Transverse colon (tissue), 4 donors: ENCODE results near the gene ADAM22. TPM values are rescaled to one million over a fixed set of nuclear protein-coding genes. Genes with fewer than 3 reads are reported as not detected.

Experiments
- DNase-seq: peaks from one replicate; pipeline ENCODE4 v3.0.0-alpha.2; 2019
- H3K27ac ChIP-seq, 4 donors: fragments of 200-600 bp; sonication (generic); 2 replicates each; pipeline ENCODE4 v1.5.1; 2016 to 2018; ENCODE audit warnings: inconsistent platforms in 4 of 4
- H3K27me3 ChIP-seq: fragments of 200-600 bp; sonication (generic); 2 replicates; pipeline ENCODE4 v1.5.1; 2017; ENCODE audit warnings: inconsistent platforms
- H3K36me3 ChIP-seq, 4 donors: fragments of 200-600 bp; sonication (generic); 2 replicates each; pipeline ENCODE4 v1.5.1; 2017 to 2019; ENCODE audit warnings: inconsistent platforms in 4 of 4
- H3K4me1 ChIP-seq, 4 donors: fragments of 200-600 bp; sonication (generic); 2 replicates each; pipeline ENCODE4 v1.5.1; 2017 to 2020; ENCODE audit warnings: inconsistent platforms in 4 of 4
- H3K4me3 ChIP-seq, 4 donors: fragments of 200-600 bp; sonication (generic); 1 replicate in 1 of 4; 2 replicates in 3 of 4; pipeline versions ENCODE4 v1.5.1 to v1.6.1; 2017 to 2019; ENCODE audit warnings: inconsistent platforms in 4 of 4
- H3K9me3 ChIP-seq, 2 donors: fragments of 200-600 bp; sonication (generic); 2 replicates each; pipeline ENCODE4 v1.5.1; 2017 to 2019; ENCODE audit warnings: inconsistent platforms in 2 of 2
- CTCF ChIP-seq, 5 experiments: fragments of 200-600 bp in 3 of 5; fragments of 450-650 bp in 2 of 5; sonication (generic) in 3 of 5; IDR thresholded peaks; 1 replicate in 2 of 5; 2 replicates in 3 of 5; pipeline ENCODE4 v1.5.1; 2016 to 2017; ENCODE audit warnings: antibody characterized with exemption in 5 of 5, inconsistent platforms in 3 of 5, mild to moderate bottlenecking in 2 of 5, moderate library complexity in 1 of 5
- EP300 ChIP-seq: sonication (generic); formaldehyde crosslinking; IDR thresholded peaks from one replicate; pipeline ENCODE4 v1.6.1; 2017; ENCODE audit warnings: antibody characterized with exemption, low read depth
- POLR2A ChIP-seq: fragments of 450-650 bp; IDR thresholded peaks from one replicate; pipeline ENCODE4 v1.6.1; 2016; ENCODE audit warnings: antibody characterized with exemption, mild to moderate bottlenecking, moderate library complexity
- POLR2AphosphoS5 ChIP-seq, 3 donors: sonication (generic); formaldehyde crosslinking; IDR thresholded peaks; one replicate each; pipeline ENCODE4 v1.6.1; 2016; ENCODE audit warnings: antibody characterized with exemption in 3 of 3
- WGBS, 2 donors: methylation state at CpG; one replicate each; pipeline ENCODE4 v1.1.5; 2018; ENCODE audit warnings: low coverage in 1 of 2; 5-methylcytosine and 5-hydroxymethylcytosine counted together
- in situ Hi-C, 4 donors: fragments of 200-750 bp; cut with MboI; loops; one replicate each; pipeline versions ENCODE4 v1.15.0 to v1.15.1; 2017; ENCODE audit warnings: low sequenced_read_pairs in 3 of 4, low pct_ligation_motif_present in 1 of 4, low pct_unique_long_range_greater_than_20kb in 1 of 4
- intact Hi-C: fragments of 100-400 bp; cut with DNase I; formaldehyde crosslinking; loops from one replicate; pipeline ENCODE4 v1.15.1; 2023; ENCODE audit warnings: low total_unique reads
- total RNA-seq, 4 donors: library from RNA; depleted of rRNA; stranded (reverse); fragments of >200 nt; gene quantifications; one replicate each; pipeline ENCODE4 v1.1.0, GENCODE V29; 2016

Gene ADAM22
- total RNA-seq, 4 donors from 2014 or later: 3.8 to 17.3 (median 6.0) TPM

- intact Hi-C loops: no loop called here
- Histone ChIP-seq H3K36me3 (no peaks in the 10 kb centered on the region), H3K27me3 (no peaks in the 10 kb centered on the region), H3K4me3 (no peak overlapping the region), H3K9me3 (no peaks in the 10 kb centered on the region), H3K27ac (no peak overlapping the region), H3K4me1 (no peaks in the 10 kb centered on the region)
- TF ChIP-seq POLR2AphosphoS5 (IDR thresholded peaks at IDR 0.05): no peak
- TF ChIP-seq CTCF (IDR thresholded peaks at IDR 0.05): no peak
- no peak for TF ChIP-seq POLR2A
- no peak for TF ChIP-seq EP300
- no peak for DNase-seq
- in situ Hi-C loops: no loop called here
- 33 to 67% methylated on average over 1 of the region's 1 CpG for WGBS, 2 donors
These were observed 26.2 kb downstream of the ADAM22 start for GRCh38 chr7:87960239-87960638.

- Histone ChIP-seq H3K36me3 (no peaks in the 10 kb centered on the region), H3K4me1 (no peaks in the 10 kb centered on the region), H3K4me3 (no peak overlapping the region), H3K9me3 (no peaks in the 10 kb centered on the region), H3K27me3 (no peaks in the 10 kb centered on the region), H3K27ac (no peak overlapping the region)
- DNase-seq: no peak
- intact Hi-C loops (no loop called here), in situ Hi-C loops (no loop called here)
- no peak for TF ChIP-seq EP300
- WGBS, 2 donors: 33 to 41% methylated on average over 1 of the region's 1 CpG
These were observed 27.7 kb downstream of the ADAM22 start for GRCh38 chr7:87961754-87962153.

- in situ Hi-C loops: no loop called here
- intact Hi-C loops: no loop called here
- 84 to 92% methylated on average over 2 of the region's 2 CpGs for WGBS, 2 donors
- TF ChIP-seq EP300: no peak
- no peak for TF ChIP-seq POLR2A
- TF ChIP-seq CTCF (IDR thresholded peaks at IDR 0.05): no peak
- no peak for TF ChIP-seq POLR2AphosphoS5 (IDR thresholded peaks at IDR 0.05)
- Histone ChIP-seq H3K9me3 (no peaks in the 10 kb centered on the region), H3K36me3 (no peaks in the 10 kb centered on the region), H3K27me3 (no peaks in the 10 kb centered on the region), H3K27ac (no peak overlapping the region), H3K4me3 (no peak overlapping the region), H3K4me1 (peaks cover 0 to 5% (median 0%) of the 10 kb centered on the region in 4 donors)
- DNase-seq: no peak
These were observed 32.2 kb downstream of the ADAM22 start for GRCh38 chr7:87966271-87966670.

GRCh38 chr7:87968021-87968420, 34.0 kb downstream of the ADAM22 start:
- intact Hi-C loops (no loop called here), in situ Hi-C loops (no loop called here)
- no peak for DNase-seq
- H3K27me3 ChIP-seq: no peaks in the 10 kb centered on the region
- no peak for TF ChIP-seq POLR2AphosphoS5 (IDR thresholded peaks at IDR 0.05)
- TF ChIP-seq EP300: no peak
- no peak for TF ChIP-seq CTCF (IDR thresholded peaks at IDR 0.05)
- no peak for TF ChIP-seq POLR2A
- no peaks in the 10 kb centered on the region for H3K36me3 ChIP-seq
- H3K4me3 ChIP-seq: no peak overlapping the region
- H3K27ac ChIP-seq: no peak overlapping the region
- peaks cover 0 to 5% (median 0%) of the 10 kb centered on the region in 4 donors for H3K4me1 ChIP-seq
- no peaks in the 10 kb centered on the region for H3K9me3 ChIP-seq
- WGBS, 2 donors: 58% methylated on average over 1 of the region's 1 CpG; no CpG with 5 or more reads in 1 of the 2 donors

GRCh38 chr7:87982116-87982515, 48.1 kb downstream of the ADAM22 start:
- H3K36me3 ChIP-seq: no peaks in the 10 kb centered on the region
- H3K9me3 ChIP-seq: no peaks in the 10 kb centered on the region
- no peak overlapping the region for H3K4me3 ChIP-seq
- WGBS, 2 donors: 89 to 95% methylated on average over 2 to 3 of the region's 3 CpGs
- in situ Hi-C loops (no loop called here), intact Hi-C loops (no loop called here)
- H3K27me3 ChIP-seq: no peaks in the 10 kb centered on the region
- DNase-seq: no peak
- no peaks in the 10 kb centered on the region for H3K4me1 ChIP-seq
- H3K27ac ChIP-seq: no peak overlapping the region
- TF ChIP-seq EP300 (no peak), CTCF (IDR thresholded peaks at IDR 0.05) (no peak), POLR2AphosphoS5 (IDR thresholded peaks at IDR 0.05) (no peak), POLR2A (no peak)
